ENCODE measurements around the gene LGI4. TPM values are rescaled to one million over a fixed set of nuclear protein-coding genes. Genes with fewer than 3 reads are reported as not detected.

Gene LGI4
- total RNA-seq, 4 donors from 2014 or later = 32.0 to 58.6 (median 49.2) TPM

GRCh38 chr19:35178701-35179100, 43.8 kb upstream of the LGI4 start:
- DNase-seq (ENCODE audit: extremely low spot score) = no peak
- peaks cover 0 to 9% (median 3%) of the 10 kb centered on the region in 4 donors for H3K9me3 ChIP-seq
- 42% methylated on average over 2 of the region's 2 CpGs for whole genome bisulfite sequencing
- H3K4me1 ChIP-seq = no peaks in the 10 kb centered on the region
- intact Hi-C loops (cut with DNase I) = no loop called here
- H3K4me3 ChIP-seq = no peak overlapping the region
- H3K36me3 ChIP-seq = no peaks in the 10 kb centered on the region
- no peak overlapping the region for H3K27ac ChIP-seq (replicated peaks in 1 of 4)
- TF ChIP-seq, protein P1, sequence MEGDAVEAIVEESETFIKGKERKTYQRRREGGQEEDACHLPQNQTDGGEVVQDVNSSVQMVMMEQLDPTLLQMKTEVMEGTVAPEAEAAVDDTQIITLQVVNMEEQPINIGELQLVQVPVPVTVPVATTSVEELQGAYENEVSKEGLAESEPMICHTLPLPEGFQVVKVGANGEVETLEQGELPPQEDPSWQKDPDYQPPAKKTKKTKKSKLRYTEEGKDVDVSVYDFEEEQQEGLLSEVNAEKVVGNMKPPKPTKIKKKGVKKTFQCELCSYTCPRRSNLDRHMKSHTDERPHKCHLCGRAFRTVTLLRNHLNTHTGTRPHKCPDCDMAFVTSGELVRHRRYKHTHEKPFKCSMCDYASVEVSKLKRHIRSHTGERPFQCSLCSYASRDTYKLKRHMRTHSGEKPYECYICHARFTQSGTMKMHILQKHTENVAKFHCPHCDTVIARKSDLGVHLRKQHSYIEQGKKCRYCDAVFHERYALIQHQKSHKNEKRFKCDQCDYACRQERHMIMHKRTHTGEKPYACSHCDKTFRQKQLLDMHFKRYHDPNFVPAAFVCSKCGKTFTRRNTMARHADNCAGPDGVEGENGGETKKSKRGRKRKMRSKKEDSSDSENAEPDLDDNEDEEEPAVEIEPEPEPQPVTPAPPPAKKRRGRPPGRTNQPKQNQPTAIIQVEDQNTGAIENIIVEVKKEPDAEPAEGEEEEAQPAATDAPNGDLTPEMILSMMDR (IDR thresholded peaks at IDR 0.05) = no peak
- TF ChIP-seq POLR2A (IDR thresholded peaks at IDR 0.05; ENCODE audit: low read depth) (no peak), POLR2AphosphoS5 (IDR thresholded peaks at IDR 0.05) (no peak), EP300 (IDR thresholded peaks at IDR 0.05) (no peak)
- H3K27me3 ChIP-seq = peaks cover 0 to 10% (median 0%) of the 10 kb centered on the region in 4 donors

- Histone ChIP-seq H3K4me1 (no peaks in the 10 kb centered on the region), H3K36me3 (no peaks in the 10 kb centered on the region), H3K27me3 (peaks cover 0 to 8% (median 0%) of the 10 kb centered on the region in 4 donors), H3K27ac (replicated peaks in 1 of 4) (no peak overlapping the region), H3K4me3 (no peak overlapping the region), H3K9me3 (peaks cover 0 to 2% (median under 1%) of the 10 kb centered on the region in 4 donors)
- intact Hi-C loops (cut with DNase I) = no loop called here
- DNase-seq (ENCODE audit: extremely low spot score) = no peak
- whole genome bisulfite sequencing = 76% methylated on average over 7 of the region's 7 CpGs
- TF ChIP-seq, protein P1 (IDR thresholded peaks at IDR 0.05) = no peak
- TF ChIP-seq POLR2AphosphoS5 (IDR thresholded peaks at IDR 0.05) (no peak), POLR2A (IDR thresholded peaks at IDR 0.05; ENCODE audit: low read depth) (no peak), EP300 (IDR thresholded peaks at IDR 0.05) (no peak)
Observed at GRCh38 chr19:35177377-35178274, 42.8 kb upstream of the LGI4 start.

DNA sequence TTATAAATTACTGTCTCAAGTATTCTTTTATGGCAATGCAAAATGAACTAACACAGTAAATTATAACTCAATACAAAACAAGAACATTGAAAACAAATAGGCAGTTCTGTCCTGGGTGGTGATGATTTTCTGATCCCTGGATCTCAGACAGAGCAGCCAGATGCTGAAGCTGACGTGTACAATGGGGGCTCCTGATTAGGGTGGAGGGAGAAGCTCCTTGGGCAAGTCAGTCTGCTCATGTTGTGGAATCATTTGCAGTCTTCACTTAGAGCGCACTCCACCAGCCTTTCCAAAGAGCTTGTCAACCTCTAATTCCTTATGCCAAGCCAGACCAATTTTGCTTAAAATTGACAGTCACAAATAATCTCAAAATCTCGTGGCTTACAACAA, 41.3 kb upstream of the LGI4 start:
- DNase-seq (ENCODE audit: extremely low spot score) = no peak
- Histone ChIP-seq H3K36me3 (no peaks in the 10 kb centered on the region), H3K4me1 (no peaks in the 10 kb centered on the region), H3K27ac (replicated peaks in 1 of 4) (no peak overlapping the region), H3K4me3 (no peak overlapping the region), H3K27me3 (no peaks in the 10 kb centered on the region), H3K9me3 (no peaks in the 10 kb centered on the region)
- WGBS = 49% methylated on average over 3 of the region's 3 CpGs
- intact Hi-C loops (cut with DNase I) = no loop called here
- TF ChIP-seq POLR2AphosphoS5 (IDR thresholded peaks at IDR 0.05) (no peak), POLR2A (IDR thresholded peaks at IDR 0.05; ENCODE audit: low read depth) (no peak), EP300 (IDR thresholded peaks at IDR 0.05) (no peak)
- TF ChIP-seq, protein P1 (IDR thresholded peaks at IDR 0.05) = no peak

- Histone ChIP-seq H3K4me1 (no peaks in the 10 kb centered on the region), H3K27me3 (no peaks in the 10 kb centered on the region), H3K9me3 (no peaks in the 10 kb centered on the region), H3K36me3 (peaks cover 0 to 6% (median 0%) of the 10 kb centered on the region in 4 donors), H3K4me3 (no peak overlapping the region), H3K27ac (replicated peaks in 1 of 4) (no peak overlapping the region)
- no peak for DNase-seq (ENCODE audit: extremely low spot score)
- intact Hi-C loops (cut with DNase I) = no loop called here
- TF ChIP-seq POLR2A (IDR thresholded peaks at IDR 0.05; ENCODE audit: low read depth) (no peak), POLR2AphosphoS5 (IDR thresholded peaks at IDR 0.05) (no peak), EP300 (IDR thresholded peaks at IDR 0.05) (no peak)
- TF ChIP-seq, protein P1 (IDR thresholded peaks at IDR 0.05) = no peak
- 91% methylated on average over 6 of the region's 6 CpGs for WGBS
Observed at GRCh38 chr19:35174226-35174625, 39.4 kb upstream of the LGI4 start.

Data from esophagus muscularis mucosa (tissue), 4 donors.